HEK293 (cell line): ENCODE measurements around the gene EFCAB11.

ENCODE experiments used
- BCL6B ChIP-seq: fragments of 450-650 bp; formaldehyde crosslinking; IDR thresholded peaks from 2 replicates; pipeline ENCODE4 v1.5.1; 2017; ENCODE audit warnings: missing biosample characterization, missing genetic modification characterization
- HOXD13 ChIP-seq: sonication (generic); formaldehyde crosslinking; IDR thresholded peaks from 2 replicates; pipeline ENCODE4 v1.8.0; 2022; ENCODE audit warnings: missing genetic modification reagents, borderline replicate concordance
- KLF1 ChIP-seq: fragments of 450-650 bp; formaldehyde crosslinking; IDR thresholded peaks from 2 replicates; pipeline ENCODE4 v1.5.1; 2016; ENCODE audit warnings: missing biosample characterization, missing genetic modification characterization
- KLF7 ChIP-seq: fragments of 450-650 bp; formaldehyde crosslinking; IDR thresholded peaks from 2 replicates; pipeline ENCODE4 v1.5.1; 2016; ENCODE audit warnings: missing biosample characterization, missing genetic modification characterization, borderline replicate concordance
- MEIS1 ChIP-seq: sonication (generic); formaldehyde crosslinking; IDR thresholded peaks from 2 replicates; pipeline ENCODE4 v1.8.1; 2022; ENCODE audit warnings: missing genetic modification reagents, mild to moderate bottlenecking, borderline replicate concordance
- OVOL3 ChIP-seq: fragments of 450-650 bp; formaldehyde crosslinking; IDR thresholded peaks from 2 replicates; pipeline ENCODE4 v1.5.1; 2016; ENCODE audit warnings: missing biosample characterization, missing genetic modification characterization
- ZFHX2 ChIP-seq: fragments of 450-650 bp; formaldehyde crosslinking; conservative IDR thresholded peaks from 2 replicates; pipeline ENCODE4 v1.5.1; 2016; ENCODE audit warnings: missing biosample characterization, missing genetic modification characterization
- ZFP37 ChIP-seq: fragments of 450-650 bp; formaldehyde crosslinking; IDR thresholded peaks from 2 replicates; pipeline ENCODE4 v1.5.1; 2016; ENCODE audit warnings: missing biosample characterization, missing genetic modification characterization
- ZNF140 ChIP-seq: fragments of 450-650 bp; formaldehyde crosslinking; IDR thresholded peaks from 2 replicates; pipeline ENCODE4 v1.5.1; 2016; ENCODE audit warnings: missing biosample characterization, missing genetic modification characterization
- ZNF155 ChIP-seq: fragments of 450-650 bp; formaldehyde crosslinking; IDR thresholded peaks from 2 replicates; pipeline ENCODE4 v1.5.1; 2016; ENCODE audit warnings: missing biosample characterization, missing genetic modification characterization
- ZNF169 ChIP-seq: fragments of 450-650 bp; formaldehyde crosslinking; IDR thresholded peaks from 2 replicates; pipeline ENCODE4 v1.5.1; 2016; ENCODE audit warnings: missing biosample characterization, missing genetic modification characterization
- ZNF211 ChIP-seq: fragments of 450-650 bp; formaldehyde crosslinking; IDR thresholded peaks from 2 replicates; pipeline ENCODE4 v1.5.1; 2016; ENCODE audit warnings: low read depth, missing biosample characterization, missing genetic modification characterization
- ZNF266 ChIP-seq: fragments of 450-650 bp; formaldehyde crosslinking; IDR thresholded peaks from 2 replicates; pipeline ENCODE4 v1.5.1; 2016; ENCODE audit warnings: missing biosample characterization, missing genetic modification characterization, low read depth
- ZNF274 ChIP-seq, 2 experiments: fragments of 200-500 bp in 1 of 2; fragments of 450-650 bp in 1 of 2; sonication (Bioruptor generic) in 1 of 2; formaldehyde crosslinking in 1 of 2; IDR thresholded peaks; 2 replicates each; pipeline versions ENCODE4 v1.5.1 to v1.6.1; 2014 to 2016; ENCODE audit warnings: borderline replicate concordance in 1 of 2, inconsistent platforms in 1 of 2, low read length in 1 of 2, missing biosample characterization in 1 of 2, missing genetic modification characterization in 1 of 2
- ZNF302 ChIP-seq: fragments of 450-650 bp; formaldehyde crosslinking; IDR thresholded peaks from 2 replicates; pipeline ENCODE4 v1.5.1; 2016; ENCODE audit warnings: missing biosample characterization, missing genetic modification characterization, low read depth
- ZNF350 ChIP-seq: fragments of 450-650 bp; formaldehyde crosslinking; IDR thresholded peaks from 2 replicates; pipeline ENCODE4 v1.5.0; 2017; ENCODE audit warnings: missing biosample characterization, mild to moderate bottlenecking, missing genetic modification characterization
- ZNF362 ChIP-seq: fragments of 450-650 bp; formaldehyde crosslinking; IDR thresholded peaks from 2 replicates; pipeline ENCODE4 v1.5.1; 2016; ENCODE audit warnings: missing biosample characterization, missing genetic modification characterization
- ZNF571 ChIP-seq: fragments of 450-650 bp; formaldehyde crosslinking; IDR thresholded peaks from 2 replicates; pipeline ENCODE4 v1.5.0; 2017; ENCODE audit warnings: missing biosample characterization, missing genetic modification characterization
- ZNF600 ChIP-seq: fragments of 450-650 bp; formaldehyde crosslinking; IDR thresholded peaks from 2 replicates; pipeline ENCODE4 v1.5.1; 2016; ENCODE audit warnings: missing biosample characterization, missing genetic modification characterization
- ZNF654 ChIP-seq: fragments of 450-650 bp; formaldehyde crosslinking; IDR thresholded peaks from 2 replicates; pipeline ENCODE4 v1.5.1; 2016; ENCODE audit warnings: low read depth, missing biosample characterization, missing genetic modification characterization
- ZNF664 ChIP-seq: fragments of 450-650 bp; formaldehyde crosslinking; IDR thresholded peaks from 2 replicates; pipeline ENCODE4 v1.5.1; 2016; ENCODE audit warnings: missing biosample characterization, missing genetic modification characterization
- ZNF747 ChIP-seq: fragments of 450-650 bp; formaldehyde crosslinking; IDR thresholded peaks from 2 replicates; pipeline ENCODE4 v1.5.1; 2016; ENCODE audit warnings: missing biosample characterization, missing genetic modification characterization
- ZNF768 ChIP-seq: fragments of 450-650 bp; formaldehyde crosslinking; IDR thresholded peaks from 2 replicates; pipeline ENCODE4 v1.5.1; 2018; ENCODE audit warnings: missing biosample characterization, mild to moderate bottlenecking, missing genetic modification characterization
- ZNF776 ChIP-seq: fragments of 450-650 bp; formaldehyde crosslinking; IDR thresholded peaks from 2 replicates; pipeline ENCODE4 v1.5.0; 2017; ENCODE audit warnings: missing biosample characterization, missing genetic modification characterization, borderline replicate concordance
- ZNF791 ChIP-seq: fragments of 450-650 bp; formaldehyde crosslinking; IDR thresholded peaks from 2 replicates; pipeline ENCODE4 v1.5.1; 2016; ENCODE audit warnings: missing biosample characterization, missing genetic modification characterization
- ZNF792 ChIP-seq: fragments of 450-650 bp; formaldehyde crosslinking; IDR thresholded peaks from 2 replicates; pipeline ENCODE4 v1.5.1; 2016; ENCODE audit warnings: missing biosample characterization, missing genetic modification characterization
- ZSCAN16 ChIP-seq: fragments of 450-650 bp; formaldehyde crosslinking; IDR thresholded peaks from 2 replicates; pipeline ENCODE4 v1.5.1; 2016; ENCODE audit warnings: missing biosample characterization, missing genetic modification characterization
- TF ChIP-seq, protein P1 (sequence below): sonication (generic); formaldehyde crosslinking; IDR thresholded peaks from 2 replicates; pipeline ENCODE4 v1.8.1; 2022; ENCODE audit warnings: mild to moderate bottlenecking, moderate library complexity, missing genetic modification reagents
- TF ChIP-seq, protein P2 (sequence below): fragments of 450-650 bp; formaldehyde crosslinking; IDR thresholded peaks from 2 replicates; pipeline ENCODE4 v1.5.1; 2016; ENCODE audit warnings: missing biosample characterization, missing genetic modification characterization
- TF ChIP-seq, protein P3 (sequence below): fragments of 450-650 bp; formaldehyde crosslinking; IDR thresholded peaks from 2 replicates; pipeline ENCODE4 v1.5.1; 2016; ENCODE audit warnings: missing biosample characterization, missing genetic modification characterization

Gene EFCAB11

GRCh38 chr14:89954070-89955021 lies at the start of gene EFCAB11 (continued):
- no peak for TF ChIP-seq ZNF266 (tag by site-specific recombination)
- no peak for TF ChIP-seq ZNF302 (tag by site-specific recombination)
- TF ChIP-seq ZNF768 (tag by site-specific recombination), result no peak
- TF ChIP-seq ZNF792 (tag by site-specific recombination), result no peak
- TF ChIP-seq HOXD13 (CRISPR knock-in tag), result peak; percentile 100
- TF ChIP-seq ZNF274 (IDR thresholded peaks at IDR 0.05; ENCODE audit: low read length), result no peak
- no peak for TF ChIP-seq ZNF274 (tag by site-specific recombination; IDR thresholded peaks at IDR 0.05; ENCODE audit: borderline replicate concordance)
- TF ChIP-seq KLF7 (tag by site-specific recombination), result no peak
- TF ChIP-seq ZNF654 (tag by site-specific recombination), result no peak
- TF ChIP-seq, protein P1, sequence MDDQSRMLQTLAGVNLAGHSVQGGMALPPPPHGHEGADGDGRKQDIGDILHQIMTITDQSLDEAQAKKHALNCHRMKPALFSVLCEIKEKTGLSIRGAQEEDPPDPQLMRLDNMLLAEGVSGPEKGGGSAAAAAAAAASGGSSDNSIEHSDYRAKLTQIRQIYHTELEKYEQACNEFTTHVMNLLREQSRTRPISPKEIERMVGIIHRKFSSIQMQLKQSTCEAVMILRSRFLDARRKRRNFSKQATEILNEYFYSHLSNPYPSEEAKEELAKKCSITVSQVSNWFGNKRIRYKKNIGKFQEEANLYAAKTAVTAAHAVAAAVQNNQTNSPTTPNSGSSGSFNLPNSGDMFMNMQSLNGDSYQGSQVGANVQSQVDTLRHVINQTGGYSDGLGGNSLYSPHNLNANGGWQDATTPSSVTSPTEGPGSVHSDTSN (CRISPR knock-in tag), result peak; percentile 95
- peak; percentile 89 for TF ChIP-seq ZFHX2 (tag by site-specific recombination)
- no peak for TF ChIP-seq ZNF791
- TF ChIP-seq, protein P2, sequence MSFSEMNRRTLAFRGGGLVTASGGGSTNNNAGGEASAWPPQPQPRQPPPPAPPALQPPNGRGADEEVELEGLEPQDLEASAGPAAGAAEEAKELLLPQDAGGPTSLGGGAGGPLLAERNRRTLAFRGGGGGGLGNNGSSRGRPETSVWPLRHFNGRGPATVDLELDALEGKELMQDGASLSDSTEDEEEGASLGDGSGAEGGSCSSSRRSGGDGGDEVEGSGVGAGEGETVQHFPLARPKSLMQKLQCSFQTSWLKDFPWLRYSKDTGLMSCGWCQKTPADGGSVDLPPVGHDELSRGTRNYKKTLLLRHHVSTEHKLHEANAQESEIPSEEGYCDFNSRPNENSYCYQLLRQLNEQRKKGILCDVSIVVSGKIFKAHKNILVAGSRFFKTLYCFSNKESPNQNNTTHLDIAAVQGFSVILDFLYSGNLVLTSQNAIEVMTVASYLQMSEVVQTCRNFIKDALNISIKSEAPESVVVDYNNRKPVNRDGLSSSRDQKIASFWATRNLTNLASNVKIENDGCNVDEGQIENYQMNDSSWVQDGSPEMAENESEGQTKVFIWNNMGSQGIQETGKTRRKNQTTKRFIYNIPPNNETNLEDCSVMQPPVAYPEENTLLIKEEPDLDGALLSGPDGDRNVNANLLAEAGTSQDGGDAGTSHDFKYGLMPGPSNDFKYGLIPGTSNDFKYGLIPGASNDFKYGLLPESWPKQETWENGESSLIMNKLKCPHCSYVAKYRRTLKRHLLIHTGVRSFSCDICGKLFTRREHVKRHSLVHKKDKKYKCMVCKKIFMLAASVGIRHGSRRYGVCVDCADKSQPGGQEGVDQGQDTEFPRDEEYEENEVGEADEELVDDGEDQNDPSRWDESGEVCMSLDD, result no peak
- no peak for TF ChIP-seq ZNF747 (tag by site-specific recombination)
- TF ChIP-seq ZNF155 (tag by site-specific recombination), result no peak
- no peak; the same call in 1 of the 2 replicates for TF ChIP-seq ZFP37 (tag by site-specific recombination)
- TF ChIP-seq ZNF600 (tag by site-specific recombination), result peak; percentile 92
- TF ChIP-seq ZNF571 (tag by site-specific recombination), result no peak
- TF ChIP-seq, protein P3, sequence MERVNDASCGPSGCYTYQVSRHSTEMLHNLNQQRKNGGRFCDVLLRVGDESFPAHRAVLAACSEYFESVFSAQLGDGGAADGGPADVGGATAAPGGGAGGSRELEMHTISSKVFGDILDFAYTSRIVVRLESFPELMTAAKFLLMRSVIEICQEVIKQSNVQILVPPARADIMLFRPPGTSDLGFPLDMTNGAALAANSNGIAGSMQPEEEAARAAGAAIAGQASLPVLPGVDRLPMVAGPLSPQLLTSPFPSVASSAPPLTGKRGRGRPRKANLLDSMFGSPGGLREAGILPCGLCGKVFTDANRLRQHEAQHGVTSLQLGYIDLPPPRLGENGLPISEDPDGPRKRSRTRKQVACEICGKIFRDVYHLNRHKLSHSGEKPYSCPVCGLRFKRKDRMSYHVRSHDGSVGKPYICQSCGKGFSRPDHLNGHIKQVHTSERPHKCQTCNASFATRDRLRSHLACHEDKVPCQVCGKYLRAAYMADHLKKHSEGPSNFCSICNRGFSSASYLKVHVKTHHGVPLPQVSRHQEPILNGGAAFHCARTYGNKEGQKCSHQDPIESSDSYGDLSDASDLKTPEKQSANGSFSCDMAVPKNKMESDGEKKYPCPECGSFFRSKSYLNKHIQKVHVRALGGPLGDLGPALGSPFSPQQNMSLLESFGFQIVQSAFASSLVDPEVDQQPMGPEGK (tag by site-specific recombination), result peak; percentile 48; the same call in 1 of the 2 replicates
- no peak for TF ChIP-seq ZNF350 (tag by site-specific recombination)
- TF ChIP-seq ZNF664 (tag by site-specific recombination), result no peak
- TF ChIP-seq ZNF211, result no peak
- no peak for TF ChIP-seq MEIS1 (CRISPR knock-in tag)
- no peak for TF ChIP-seq ZNF140 (tag by site-specific recombination)
- peak; percentile 58; the same call in 1 of the 2 replicates for TF ChIP-seq ZSCAN16 (tag by site-specific recombination)
- TF ChIP-seq OVOL3 (tag by site-specific recombination), result no peak; the same call in 1 of the 2 replicates
- TF ChIP-seq ZNF362, result no peak
- TF ChIP-seq ZNF776 (tag by site-specific recombination), result no peak
- no peak for TF ChIP-seq ZNF169
- TF ChIP-seq BCL6B, result no peak
- peak; percentile 58; the same call in 1 of the 2 replicates for TF ChIP-seq KLF1 (tag by site-specific recombination)
